Middle frontal gyrus (tissue), 1 donor: ENCODE results near the gene CASKIN1.

Experiments
- DNase-seq: peaks from one replicate; pipeline ENCODE4 v3.0.0-alpha.2; 2015; ENCODE audit warnings: low spot score; ENCODE audit errors: extremely low spot score

CASKIN1 gene

DNA sequence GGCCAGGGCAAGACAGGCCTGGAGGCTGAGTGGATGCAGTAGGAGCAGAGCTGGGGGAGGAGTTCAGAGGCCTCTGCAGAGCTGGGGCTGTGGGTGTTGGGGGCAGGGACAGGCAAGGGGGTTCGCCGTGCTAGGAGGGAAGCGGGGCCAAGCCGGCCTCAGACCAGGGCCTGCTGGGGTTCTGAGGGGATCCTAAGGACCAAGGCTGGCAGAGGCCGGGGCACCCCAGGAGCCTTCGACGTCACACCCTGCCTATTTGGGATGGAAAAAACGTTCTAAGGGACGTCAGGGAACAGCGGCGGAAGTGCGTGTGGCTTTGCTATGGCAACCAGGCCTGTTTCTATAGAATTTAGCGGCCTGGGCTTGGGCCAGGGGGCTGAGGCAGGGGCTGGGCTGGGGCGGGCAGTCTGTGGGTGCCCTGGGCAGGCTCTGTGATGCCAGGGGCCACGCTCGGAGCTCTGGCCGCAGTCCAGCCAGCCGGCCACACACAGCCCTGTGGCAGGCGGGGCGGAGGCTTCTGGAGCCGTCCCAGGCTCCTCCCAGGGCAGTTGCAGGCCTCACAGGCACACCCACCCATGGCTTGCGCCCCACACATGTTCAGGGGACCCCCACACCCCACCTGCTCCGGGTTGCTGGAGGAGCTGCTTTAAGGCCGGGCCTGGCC, 37.1 kb downstream of the CASKIN1 start:
- peak; percentile 47 for DNase-seq

DNA sequence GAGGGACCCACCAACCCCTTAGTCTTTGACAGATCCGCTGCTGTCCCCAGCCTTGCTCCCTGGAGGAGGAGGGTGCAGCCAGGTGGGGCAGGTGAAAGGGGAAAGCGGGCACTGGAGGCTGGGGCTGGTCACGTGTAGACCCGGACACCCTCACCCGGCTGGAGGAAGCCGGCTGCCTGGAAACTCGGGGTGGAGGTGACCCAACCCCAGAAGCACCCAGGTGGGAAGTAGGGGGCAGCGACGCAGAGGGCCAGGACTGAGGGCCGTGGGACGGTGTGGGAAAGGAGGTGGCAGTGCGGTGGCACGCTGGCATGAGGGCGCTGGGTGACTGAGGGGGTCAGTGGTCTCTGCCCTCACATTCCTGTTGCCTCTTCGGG, 38.2 kb downstream of the CASKIN1 start:
- DNase-seq = no peak

DNA sequence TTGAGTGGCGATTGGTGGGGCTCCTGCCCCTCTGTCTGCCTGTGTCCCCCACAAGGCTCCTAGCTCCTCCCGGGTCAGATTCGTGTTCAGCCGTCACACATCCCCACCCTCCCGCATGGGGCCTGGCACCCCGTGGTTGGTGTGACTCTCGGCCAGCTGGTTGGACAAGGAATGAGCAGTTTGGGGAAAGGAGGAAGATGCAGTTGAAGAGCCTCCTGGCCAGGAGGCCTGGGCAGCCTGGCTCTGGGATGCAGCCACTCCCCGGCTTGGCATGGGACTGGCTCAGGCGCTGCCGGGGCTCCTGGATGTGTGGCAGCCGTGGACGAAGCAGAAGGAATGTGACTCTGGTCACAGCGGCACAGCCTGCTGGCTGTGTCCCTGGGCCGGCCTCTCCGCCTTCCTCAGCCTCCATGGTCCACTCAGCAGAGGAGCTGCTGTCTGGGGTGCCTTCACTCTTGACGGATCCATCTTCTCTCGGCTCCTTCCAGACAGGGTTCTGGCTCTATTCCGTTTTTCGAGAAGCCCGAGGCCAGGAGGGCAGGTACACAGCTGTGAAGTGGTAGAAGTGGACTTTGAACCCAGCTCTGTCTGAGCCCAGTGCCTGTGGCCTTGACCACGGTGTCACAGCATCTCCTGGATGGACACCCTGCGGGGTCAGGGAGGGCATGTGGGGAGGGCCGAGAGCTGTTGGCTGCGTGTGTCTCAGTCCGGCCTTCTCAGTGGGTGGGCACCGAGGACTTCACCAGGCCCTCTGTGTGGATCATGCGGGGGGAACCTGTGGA, 38.7 kb downstream of the CASKIN1 start:
- DNase-seq = no peak

DNA sequence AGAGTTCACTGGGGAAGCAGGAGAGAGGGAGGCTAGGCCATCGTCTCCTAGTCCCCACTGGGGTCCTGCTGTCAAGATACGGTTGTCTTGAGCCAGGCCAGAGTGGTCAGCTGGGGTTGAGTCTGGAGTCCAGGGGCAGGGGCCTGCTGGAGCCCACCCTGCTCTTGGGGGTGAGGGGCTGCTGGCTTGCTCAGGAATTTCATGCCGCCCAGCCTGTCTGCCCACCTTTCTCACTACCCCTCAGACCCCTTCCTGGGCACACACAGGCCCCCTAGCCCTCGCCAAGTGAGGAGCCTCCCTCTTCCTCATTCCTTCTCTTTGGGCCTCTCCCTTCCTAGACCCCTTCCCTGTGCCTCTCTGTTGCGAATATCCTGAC, 39.6 kb downstream of the CASKIN1 start:
- no peak for DNase-seq

DNA sequence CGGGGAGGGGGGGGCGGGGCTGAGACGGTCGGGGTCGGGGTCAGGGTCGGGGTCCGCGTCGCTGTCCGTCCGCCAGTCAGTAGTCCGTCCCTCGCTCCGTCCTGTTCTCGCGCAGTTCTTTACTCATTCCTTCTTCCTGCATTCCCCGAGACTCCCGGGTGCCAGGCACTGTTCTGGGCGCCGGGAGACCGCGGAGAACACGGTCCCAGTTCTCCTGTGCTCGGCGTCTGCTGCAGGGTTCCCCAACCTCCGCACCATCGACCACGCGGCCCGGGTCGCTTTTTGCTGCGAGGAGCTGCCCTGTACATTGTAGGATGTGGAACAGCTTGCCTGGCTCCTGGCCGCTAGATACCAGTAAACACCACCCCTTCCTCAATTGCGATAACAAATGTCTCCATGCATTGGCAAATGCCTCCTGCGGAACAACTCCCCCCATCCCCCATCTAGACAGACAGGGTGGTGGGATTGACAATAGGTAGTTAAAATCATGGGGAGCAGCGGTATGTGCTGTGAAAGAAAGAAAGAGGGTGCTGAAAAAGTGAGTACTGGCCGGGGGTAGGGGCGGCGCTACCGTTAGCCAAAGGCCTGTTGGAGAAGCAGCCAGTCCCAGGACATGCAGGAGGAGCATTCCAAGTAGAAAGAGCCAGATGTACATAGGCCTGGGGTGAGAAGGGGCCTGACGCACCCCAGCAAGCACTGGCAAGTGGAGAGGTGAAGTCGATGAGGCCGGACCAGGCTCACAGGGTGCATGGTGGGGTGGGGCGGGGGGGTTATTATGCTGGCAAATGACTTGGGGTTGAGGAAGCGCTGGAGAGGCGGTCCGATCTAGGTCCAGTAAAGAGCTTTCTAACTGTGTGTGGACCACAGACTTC, 40.2 kb downstream of the CASKIN1 start:
- no peak for DNase-seq

DNA sequence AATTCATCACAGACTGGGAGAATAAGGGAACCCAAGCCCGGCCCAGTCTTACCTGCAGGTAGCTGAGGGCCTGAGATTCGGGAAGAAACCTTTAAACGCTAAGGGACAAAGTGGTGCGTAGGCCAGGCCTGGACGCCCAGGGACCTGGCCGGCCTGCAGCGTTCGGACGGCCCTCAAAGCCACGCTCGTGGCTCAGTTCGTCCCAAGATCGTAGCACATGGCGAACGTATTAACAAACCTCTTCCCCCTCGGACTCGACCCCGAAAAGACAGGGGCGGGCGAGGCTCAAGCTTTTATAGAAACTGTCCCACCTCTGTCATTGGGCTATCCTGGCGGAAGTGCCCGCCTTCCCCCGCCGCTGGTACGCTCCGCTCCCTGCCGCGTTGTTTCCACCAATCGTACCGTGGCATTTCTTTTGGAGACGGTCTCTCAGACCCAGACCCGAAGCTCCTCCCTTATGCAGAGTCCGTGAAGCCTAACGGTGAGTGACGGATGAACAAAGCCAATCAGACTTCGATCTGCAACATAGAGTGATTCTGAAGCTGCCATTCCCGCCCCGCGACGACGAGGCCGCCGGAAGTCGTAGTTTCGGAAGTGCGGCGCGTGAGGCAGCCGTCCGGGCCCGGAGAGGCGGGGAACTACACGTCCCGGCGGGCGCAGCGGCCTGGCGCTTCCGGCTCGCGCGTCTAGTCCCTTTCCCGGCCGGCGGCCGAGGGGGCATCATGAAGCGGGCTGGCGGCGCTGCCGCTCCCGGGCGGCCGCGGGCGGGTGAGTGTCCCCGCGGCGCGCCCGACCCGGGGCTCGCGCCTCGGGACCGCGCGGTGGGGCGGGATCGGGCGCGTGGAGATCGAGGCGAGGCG, 41.1 kb downstream of the CASKIN1 start, which contains the start of gene TRAF7:
Gene TRAF7 (plus strand): TSS at position 692 of the 860 bp plus-strand sequence. CDS start 8,139 bp downstream, outside the sequence.
- DNase-seq = peak; percentile 100

DNA sequence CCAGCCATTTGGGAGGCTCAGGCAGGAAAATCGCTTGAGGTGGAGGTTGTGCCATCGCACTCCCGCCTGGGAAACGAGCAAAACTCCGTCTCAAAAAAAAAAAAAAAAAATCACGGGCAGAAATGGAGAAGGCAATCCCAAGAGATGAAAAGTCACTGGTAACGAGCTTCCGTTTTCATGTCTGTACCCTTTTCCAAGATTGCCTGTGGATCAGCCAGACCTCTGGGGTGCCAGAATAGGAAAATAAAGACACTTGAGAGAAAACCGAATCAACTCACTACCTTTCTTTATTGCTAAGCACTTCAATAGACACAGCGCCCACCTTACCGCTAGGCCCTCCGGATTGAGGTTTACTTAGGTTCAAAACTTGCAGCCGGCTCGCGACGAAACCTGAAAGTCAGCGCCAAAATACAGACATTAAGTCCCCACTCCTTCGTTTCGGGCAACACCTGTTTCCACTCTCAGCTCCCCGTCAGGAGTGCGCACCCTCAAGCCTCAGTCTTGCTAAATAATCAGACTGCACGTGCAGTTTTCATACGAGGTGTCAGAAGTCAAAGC, 41.8 kb downstream of the CASKIN1 start:
- no peak for DNase-seq

DNA sequence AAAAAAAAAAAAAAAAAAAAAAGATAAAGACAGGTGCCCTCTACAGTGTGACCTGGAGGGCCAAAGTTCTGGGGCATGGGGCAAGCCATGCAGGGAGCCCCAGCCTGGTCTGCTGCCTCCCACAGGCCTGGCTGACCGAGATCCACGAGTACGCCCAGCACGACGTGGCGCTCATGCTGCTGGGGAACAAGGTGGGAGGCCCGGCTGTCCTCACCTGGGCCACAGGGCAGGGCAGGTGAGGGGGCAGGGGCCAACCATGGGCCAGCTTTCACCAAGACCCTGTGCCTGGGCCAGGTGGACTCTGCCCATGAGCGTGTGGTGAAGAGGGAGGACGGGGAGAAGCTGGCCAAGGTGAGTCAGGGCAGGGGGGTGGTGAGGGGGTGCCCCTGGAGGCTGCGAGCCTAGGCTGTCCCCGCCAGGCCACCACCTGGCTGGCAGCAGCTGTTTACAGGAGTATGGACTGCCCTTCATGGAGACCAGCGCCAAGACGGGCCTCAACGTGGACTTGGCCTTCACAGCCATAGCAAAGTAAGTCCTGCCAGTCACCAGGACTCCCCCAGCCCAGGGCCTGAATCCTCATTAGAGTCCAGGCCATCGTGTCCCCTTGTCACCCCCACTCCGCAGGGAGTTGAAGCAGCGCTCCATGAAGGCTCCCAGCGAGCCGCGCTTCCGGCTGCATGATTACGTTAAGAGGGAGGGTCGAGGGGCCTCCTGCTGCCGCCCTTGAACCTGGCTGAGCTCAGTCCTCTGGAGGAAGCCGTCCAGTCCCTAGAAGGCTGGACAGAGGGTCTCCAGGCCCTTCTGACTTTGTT, 43.5 kb downstream of the CASKIN1 start:
- no peak for DNase-seq

DNA sequence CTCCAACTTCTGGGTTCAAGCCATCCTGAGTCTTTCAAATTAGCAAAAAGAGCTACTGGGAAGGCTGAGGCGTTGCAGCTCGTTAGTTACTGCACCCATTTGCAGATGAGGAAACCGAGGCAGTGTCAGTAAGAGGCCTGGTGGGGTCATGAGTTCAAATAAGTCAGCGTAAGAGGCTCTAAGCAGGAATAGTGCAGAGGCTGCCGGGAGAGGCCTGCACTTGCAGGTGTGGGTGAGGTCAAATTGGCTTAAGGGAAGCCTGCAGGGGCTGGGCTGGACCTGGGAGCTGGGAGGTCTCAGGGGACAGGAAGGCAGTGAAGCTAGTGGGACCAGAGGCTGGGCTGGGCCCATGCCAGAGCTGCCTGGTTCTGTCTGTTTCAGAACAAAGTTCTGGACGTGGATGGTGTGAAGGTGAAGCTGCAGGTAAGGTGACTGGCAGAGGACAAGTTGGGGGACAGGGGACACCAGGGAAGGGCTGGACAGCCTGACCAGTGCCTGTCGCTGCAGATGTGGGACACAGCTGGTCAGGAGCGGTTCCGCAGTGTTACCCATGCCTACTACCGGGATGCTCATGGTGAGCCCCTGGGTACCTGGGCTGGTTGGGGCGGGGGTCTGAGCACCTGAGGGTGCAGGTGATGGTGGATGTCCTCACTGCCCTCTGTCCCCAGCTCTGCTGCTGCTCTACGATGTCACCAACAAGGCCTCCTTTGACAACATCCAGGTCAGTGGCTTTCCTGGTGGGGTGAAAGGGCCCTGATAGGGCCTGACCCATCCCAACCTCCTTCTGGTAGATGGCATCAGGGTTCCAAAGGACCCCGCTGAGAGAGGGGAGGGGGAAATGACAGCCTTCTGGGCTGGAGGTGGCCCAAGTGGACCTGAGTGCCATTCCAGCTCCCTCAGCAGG, 45.0 kb downstream of the CASKIN1 start:
- no peak for DNase-seq

DNA sequence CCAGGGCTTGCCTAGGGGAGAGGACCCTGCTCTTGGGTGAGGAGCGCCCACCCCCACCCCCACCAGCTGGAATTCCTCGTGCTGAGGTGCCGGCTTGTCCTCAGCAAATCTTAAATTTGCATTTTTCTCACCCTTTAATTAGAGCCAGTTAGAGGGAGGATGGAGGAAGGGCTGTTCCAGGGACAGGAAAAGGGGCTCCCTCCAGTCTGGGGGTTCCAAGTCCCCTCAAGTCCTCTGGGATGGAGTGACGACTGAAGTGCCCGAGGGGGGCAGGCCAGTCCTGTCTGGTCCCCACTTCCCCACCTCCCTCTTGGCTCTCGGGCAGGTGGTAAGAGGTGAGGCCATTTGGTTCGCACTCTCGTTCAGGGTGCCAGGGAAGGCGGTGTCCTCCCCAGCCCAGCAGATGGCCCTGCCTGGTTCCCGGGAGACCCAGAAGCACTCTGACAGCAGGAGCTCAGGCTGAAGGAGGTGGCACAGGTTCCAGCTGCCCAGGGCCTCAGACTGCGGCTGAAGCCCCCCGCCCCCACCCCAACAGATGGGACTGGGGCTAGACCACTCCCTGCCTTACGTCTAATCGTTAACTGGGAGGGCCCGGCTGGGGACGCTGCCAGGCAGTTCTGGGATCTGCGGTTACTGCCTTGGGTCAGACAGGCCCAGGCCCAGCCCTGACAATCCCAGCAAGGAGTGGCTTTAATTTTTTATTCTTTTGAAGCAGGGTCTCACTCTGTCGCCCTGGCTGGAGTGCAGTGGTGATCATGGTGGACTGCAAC, 45.8 kb downstream of the CASKIN1 start:
- DNase-seq = no peak

DNA sequence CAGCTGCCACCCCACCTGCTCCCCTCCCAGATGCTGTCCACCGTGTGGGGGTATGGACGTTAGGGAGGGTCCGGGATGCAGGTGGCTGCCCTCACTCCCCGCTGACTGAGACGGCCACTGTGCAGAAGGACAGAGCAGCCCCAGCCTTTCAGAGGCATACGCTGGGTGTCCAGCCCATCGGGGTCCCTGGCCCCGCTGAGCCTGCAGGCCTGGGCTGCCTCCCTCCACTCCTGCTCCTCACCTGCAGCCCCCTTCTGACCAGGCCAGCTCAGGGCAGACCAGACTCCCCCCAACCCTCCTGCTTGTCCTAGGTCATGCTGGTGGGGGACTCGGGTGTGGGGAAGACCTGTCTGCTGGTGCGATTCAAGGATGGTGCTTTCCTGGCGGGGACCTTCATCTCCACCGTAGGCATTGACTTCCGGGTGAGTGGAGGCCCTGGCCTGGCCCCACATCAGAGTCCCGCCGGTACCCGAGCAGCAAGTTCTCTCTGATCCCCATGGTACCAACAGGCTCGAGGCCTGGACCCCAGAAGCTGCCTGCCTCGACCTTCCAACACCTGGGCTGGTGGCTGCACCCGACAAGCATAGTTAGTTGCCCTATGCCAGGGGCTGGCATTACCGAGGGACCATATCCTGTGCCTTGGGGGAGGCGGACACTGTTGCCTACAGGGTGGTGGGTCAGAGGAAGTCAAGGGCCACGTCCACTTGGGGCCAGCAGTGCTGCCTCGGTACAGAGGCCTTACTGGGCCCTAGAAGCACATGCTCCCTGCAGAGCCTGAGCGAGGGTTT, 46.6 kb downstream of the CASKIN1 start:
- no peak for DNase-seq

DNA sequence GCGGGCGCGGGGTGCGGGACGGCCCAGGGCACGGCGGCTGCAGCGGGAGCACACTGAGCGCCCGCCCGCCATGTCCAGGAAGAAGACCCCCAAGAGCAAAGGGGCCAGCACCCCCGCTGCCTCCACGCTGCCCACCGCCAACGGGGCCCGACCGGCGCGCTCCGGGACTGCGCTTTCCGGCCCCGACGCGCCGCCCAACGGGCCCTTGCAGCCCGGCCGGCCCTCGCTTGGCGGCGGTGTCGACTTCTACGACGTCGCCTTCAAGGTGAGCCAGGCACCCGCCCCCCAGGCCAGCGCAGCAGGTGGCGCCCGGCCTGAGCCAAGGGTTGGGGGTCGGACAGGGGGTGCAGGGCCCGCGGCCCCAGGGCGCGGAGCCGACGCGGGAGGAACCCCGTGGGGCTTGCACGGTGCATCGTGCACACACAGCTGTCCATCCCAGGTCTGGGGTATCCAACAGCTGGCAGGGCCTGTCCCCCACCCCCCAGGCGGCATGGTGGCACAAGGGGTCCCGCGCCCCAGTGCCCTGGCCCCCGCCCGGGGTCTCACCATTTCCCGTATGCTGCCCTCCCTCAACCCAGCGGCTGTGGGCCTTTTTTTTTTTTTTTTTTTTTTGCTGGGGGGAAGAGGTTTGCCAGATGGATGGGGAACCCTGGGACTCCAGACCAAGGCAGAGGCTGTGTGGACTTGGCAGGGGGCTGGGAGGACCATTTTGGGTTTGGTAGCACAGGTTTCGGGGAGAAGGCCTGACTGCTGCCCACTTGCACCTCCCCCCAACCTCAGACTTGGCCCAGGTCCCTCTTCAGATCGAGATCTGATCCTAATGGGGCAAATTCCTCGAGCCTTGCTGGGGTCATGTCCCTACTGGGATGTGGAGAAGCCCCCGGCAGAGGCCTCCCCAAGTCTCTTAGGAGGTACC, 47.4 kb downstream of the CASKIN1 start:
- DNase-seq = no peak

DNA sequence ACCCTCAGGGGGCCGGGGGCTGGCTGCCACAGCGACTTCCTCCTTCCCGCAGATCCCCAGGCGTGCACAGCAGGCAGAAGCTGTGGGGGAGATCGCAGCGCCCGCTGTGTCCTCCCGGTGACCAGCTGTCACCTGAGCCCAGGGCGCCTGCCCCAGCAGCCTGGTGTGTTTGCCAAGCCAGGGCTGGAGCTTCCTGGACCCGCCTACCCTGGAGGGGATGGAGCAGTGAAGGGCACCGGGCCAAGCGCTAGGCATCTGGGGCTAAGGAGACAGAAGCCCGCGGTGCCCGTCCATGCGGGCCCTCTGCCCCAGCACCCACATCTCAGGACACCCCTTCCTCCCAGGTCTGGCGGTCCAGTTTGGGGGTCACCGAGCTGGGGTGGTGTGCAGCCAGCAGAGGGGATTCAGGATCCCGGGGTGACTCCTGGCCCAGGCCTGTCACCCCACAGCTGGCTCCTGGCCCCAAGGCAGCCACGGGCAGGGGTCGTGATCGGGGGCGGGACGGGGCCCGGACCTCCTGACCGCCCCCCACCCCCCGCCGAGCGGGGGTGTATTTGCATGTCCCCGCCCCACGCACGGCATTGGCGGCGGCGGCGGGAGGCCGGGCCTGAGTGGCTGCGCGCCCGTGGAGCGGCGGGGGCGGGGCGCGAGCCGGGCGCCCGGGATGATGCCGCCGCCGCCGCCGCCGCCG, 48.3 kb downstream of the CASKIN1 start, which contains the start of gene RAB26:
Gene RAB26 (plus strand): TSS at position 645 of the 691 bp plus-strand sequence. CDS start 159 bp downstream, outside the sequence.
- DNase-seq = peak; percentile 39

DNA sequence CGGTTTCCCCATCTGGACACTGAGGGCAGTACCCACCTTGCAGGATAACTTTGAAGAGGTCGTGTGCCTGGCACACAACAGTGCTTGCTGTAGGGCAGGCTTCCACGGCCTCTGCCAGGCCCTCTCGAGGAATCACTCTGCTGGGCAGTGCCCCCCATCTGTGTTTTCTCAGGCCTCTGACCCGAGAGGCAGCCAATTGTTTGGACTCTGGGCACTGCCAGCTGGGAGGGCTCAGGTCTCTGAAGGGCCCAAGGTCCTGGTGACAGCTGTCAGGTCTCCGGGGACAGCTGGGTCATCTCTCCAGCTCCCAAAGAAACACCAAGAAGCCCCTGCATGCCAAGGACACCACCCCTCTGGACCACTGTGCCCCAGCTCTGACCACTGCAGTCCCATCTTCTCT, 49.0 kb downstream of the CASKIN1 start:
- no peak for DNase-seq

DNA sequence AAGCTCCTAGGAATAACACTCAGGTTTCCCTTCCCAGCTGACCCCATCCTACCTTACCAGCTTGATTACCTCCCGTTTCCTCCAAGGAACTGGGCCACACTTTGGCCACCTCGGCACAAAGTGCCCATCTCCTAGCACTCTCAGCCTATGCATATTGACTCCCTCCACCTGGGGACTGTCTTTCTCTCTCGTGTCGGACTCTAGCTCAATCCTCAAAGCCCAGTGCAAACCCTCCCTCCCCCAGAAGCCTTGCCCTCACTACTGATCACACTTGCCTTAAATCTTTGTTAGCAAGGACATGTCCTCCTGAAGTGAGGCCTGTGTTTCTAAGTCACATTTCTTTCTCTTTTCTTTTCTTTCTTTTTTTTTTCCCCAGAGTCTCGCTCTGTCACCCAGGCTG, 50.6 kb downstream of the CASKIN1 start:
- DNase-seq = no peak
